Transverse colon (tissue), 4 donors: ENCODE measurements around the gene ACKR3.

ENCODE experiments used
- EP300 ChIP-seq: sonication (generic); formaldehyde crosslinking; IDR thresholded peaks from one replicate; pipeline ENCODE4 v1.6.1; 2017; ENCODE audit warnings: antibody characterized with exemption, low read depth
- POLR2A ChIP-seq: fragments of 450-650 bp; IDR thresholded peaks from one replicate; pipeline ENCODE4 v1.6.1; 2016; ENCODE audit warnings: antibody characterized with exemption, mild to moderate bottlenecking, moderate library complexity
- POLR2AphosphoS5 ChIP-seq, 3 donors: sonication (generic); formaldehyde crosslinking; IDR thresholded peaks; one replicate each; pipeline ENCODE4 v1.6.1; 2016; ENCODE audit warnings: antibody characterized with exemption in 3 of 3
- TF ChIP-seq, protein P1 (sequence below), 5 experiments: fragments of 200-600 bp in 3 of 5; fragments of 450-650 bp in 2 of 5; sonication (generic) in 3 of 5; IDR thresholded peaks; 1 replicate in 2 of 5; 2 replicates in 3 of 5; pipeline ENCODE4 v1.5.1; 2016 to 2017; ENCODE audit warnings: antibody characterized with exemption in 5 of 5, inconsistent platforms in 3 of 5, mild to moderate bottlenecking in 2 of 5, moderate library complexity in 1 of 5

DNA sequence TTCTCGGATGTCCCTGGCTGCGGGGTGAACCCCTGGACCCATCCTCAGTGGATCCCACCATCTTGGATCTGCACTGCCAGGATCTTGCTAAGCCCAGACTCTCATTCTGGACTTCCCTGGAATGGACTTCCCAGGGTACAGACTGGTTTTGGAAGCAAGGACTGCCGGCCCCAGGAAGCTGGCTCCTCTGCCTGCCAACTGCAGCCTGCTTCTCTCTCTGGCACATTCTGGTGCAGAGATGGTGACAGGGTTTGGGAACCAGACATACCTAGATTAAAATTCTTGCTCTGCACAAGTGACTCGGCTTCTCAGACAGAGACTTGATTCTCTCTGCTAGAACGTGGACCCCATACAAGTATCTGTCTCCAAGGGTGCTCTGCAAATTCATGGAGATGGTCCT lies 29.4 kb downstream of the ACKR3 start:
- TF ChIP-seq POLR2AphosphoS5 (IDR thresholded peaks at IDR 0.05) (no peak), POLR2A (no peak), EP300 (no peak)
- TF ChIP-seq, protein P1, sequence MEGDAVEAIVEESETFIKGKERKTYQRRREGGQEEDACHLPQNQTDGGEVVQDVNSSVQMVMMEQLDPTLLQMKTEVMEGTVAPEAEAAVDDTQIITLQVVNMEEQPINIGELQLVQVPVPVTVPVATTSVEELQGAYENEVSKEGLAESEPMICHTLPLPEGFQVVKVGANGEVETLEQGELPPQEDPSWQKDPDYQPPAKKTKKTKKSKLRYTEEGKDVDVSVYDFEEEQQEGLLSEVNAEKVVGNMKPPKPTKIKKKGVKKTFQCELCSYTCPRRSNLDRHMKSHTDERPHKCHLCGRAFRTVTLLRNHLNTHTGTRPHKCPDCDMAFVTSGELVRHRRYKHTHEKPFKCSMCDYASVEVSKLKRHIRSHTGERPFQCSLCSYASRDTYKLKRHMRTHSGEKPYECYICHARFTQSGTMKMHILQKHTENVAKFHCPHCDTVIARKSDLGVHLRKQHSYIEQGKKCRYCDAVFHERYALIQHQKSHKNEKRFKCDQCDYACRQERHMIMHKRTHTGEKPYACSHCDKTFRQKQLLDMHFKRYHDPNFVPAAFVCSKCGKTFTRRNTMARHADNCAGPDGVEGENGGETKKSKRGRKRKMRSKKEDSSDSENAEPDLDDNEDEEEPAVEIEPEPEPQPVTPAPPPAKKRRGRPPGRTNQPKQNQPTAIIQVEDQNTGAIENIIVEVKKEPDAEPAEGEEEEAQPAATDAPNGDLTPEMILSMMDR (IDR thresholded peaks at IDR 0.05) = no peak
